ENCODE measurements around the gene ITGB6.
"Not testable (repeated sequence)": the region's sequence is repeated elsewhere in the genome, so short reads cannot be mapped to it uniquely, and the experiment has no call there.

The ITGB6 gene

DNA sequence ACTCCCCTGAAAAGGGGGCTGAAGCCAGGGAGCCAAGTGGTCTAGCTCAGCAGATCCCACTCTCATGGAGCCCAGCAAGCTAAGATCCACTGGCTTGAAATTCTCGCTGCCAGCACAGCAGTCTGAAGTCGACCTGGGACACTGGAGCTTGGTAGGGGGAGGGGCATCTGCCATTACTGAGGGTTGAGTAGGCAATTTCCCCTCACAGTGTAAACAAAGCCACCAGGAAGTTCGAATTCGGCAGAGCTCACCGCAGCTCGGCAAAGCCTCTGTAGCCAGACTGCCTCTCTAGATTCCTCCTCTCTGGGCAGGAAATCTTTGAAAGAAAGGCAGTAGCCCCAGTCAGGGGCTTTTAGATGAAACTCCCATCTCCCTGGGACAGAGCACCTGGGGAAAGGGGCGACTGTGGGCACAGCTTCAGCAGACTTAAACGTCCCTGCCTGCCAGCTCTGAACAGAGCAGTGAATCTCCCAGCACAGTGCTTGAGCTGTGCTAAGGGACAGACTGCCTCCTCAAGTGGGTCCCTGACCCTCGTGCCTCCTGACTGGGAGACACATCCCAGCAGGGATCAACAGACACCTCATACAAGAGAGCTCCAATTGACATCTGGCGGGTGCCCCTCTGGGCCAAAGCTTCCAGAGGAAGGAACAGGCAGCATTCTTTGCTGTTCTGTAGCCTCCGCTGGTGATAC is 18.8 kb downstream of the ITGB6 start:
- peak; percentile 25 for DNase-seq

DNA sequence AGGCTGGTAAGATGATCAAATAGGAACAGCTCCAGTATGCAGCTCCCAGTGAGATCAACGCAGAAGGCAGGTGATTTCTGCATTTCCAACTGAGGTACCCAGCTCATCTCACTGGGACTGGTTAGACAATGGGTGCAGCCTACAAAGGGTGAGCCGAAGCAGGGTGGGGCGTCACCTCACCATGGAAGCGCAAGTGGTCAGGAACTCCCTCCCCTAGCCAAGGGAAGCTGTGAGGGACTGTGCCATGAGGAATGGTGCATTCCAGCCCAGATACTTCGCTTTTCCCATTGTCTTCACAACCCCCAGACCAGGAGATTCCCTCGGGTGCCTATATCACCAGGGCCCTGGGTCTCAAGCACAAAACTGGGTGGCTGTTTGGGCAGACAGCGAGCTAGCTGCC is 19.4 kb downstream of the ITGB6 start:
- not testable (repeated sequence) for DNase-seq

DNA sequence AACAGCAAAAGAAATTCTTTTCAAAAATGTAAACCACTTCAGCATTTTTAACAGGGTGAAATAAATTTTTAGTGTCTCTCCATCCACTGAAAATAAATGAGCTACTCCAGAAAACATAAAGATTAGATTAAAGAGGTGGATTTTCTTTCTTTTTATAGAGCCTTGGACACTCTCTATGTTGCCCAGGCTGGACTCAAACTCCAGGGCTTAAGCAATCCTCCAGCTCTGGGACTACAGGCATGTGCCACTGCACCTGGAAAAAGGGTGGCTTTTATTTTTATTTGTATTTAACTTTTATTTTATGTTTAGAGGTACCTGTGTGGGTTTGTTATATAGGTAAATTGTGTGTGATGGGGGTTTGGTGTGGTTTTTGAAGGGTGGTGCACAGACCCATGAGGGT is 19.9 kb downstream of the ITGB6 start:
- DNase-seq = no peak

DNA sequence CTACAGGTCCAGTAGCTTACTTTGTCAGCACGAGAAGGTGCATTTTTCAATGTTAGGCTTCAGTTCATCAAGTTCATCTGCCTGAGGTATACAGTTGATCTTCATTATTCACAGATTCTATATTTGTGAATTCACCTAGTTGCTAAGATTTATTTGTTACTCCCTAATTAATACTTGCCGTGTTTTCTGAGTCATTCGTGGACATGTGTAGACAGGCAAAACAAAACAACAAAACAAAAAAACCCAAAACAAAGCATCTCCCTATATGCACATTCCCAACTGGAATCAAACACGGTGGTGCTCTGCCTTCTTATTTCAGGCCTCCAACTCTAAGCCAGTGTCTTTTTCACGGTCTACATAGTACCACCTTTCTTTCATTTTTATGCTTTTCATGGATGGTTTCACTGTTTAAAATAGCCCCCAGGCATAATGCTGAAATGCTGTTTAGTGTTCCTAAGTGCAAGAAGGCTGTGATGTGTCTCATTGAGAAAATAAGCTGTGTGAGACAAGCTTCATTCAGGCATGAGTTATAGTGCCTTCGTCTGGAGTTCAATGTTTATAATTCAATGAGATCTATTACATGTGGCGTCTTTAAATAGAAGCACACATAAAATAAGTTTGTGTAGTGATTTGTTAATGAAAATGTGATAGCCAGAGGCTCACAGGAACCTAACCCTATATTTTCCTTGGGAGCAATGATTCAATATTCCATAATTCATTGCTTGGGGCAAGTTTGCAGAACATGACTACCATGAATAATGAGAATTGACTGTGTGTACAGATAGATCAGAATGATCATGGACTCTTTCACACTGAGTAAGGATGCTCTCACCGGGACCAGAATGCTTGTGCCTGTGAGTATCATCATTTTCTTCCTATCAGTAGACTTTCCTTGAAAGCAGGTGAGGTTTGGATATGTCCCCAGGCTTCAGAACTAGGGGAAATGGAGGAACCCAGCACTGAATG is 24.6 kb downstream of the ITGB6 start:
- DNase-seq = no peak

DNA sequence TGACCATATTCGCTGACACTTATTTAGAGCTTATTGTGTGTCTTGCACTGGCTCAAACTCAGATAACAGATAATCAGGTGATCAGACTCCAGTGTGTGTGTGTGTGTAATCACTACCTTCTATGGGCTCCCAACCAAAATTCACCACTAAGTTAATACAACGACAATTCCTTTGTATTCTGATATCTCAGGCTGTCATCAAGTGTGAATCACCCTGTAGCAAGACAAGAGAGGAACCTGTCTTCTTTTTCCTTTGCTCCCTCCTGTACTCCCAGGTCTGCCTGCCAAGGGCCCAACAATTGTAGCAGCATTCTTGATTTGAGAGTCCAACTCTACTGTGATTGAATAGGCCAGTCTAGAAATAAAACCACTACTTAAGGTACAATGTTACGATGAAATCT is 25.8 kb downstream of the ITGB6 start:
- DNase-seq = no peak

DNA sequence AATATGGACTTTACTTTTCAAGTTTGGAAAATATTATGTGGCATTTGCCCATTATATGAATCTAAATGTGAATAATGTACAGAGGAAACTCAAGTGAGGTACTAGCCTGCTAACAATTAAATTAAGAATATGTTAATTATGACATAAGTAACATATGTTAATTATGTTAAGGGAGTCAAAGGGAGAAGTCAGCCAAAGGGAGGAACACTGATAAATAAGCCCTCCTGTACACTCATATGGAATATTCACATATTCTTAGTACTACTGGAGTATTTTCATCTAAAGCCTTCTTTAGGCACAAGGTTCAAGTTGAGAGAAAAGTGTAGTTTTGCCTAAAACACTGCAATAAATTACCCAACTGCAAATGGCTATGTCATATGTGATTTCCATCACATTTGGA is 30.1 kb downstream of the ITGB6 start:
- no peak for DNase-seq

DNA sequence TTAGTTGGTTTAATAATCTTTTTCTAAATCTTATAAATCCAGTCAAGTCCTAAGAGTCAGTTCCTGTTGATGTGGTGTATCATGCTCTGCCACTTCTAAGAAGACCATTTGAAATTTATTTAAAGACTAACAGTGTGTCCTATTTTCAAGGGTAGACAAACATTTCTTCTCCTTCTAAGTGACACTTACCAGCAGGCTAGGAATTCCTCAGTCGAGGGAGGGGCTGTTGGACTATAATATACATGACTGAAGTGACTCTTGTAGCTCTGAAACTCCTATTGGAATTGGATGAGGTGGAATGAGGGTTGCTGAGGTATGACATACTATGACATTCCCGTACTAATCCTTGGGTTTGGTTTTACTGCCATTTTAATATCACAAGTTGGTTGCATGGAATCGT is 30.6 kb downstream of the ITGB6 start:
- no peak for DNase-seq

DNA sequence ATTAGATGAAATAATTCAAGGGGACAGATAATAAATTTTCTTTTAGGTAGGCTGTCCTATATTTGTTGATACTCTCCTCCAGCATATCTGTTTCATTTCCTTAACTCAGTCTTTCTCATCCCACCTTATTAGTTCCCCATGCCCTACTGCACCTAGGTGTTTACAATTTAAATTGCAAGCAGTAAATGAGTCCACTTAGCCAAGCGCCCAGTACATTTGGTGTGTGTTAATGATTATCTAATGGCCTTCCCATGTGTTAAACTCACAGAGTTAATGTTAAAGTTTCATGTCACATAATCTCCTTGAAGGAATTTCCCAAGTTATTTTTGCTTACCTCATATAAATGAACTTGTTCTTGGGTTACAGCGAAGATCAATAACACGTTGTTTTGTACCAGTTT is 31.2 kb downstream of the ITGB6 start:
- DNase-seq = no peak

DNA sequence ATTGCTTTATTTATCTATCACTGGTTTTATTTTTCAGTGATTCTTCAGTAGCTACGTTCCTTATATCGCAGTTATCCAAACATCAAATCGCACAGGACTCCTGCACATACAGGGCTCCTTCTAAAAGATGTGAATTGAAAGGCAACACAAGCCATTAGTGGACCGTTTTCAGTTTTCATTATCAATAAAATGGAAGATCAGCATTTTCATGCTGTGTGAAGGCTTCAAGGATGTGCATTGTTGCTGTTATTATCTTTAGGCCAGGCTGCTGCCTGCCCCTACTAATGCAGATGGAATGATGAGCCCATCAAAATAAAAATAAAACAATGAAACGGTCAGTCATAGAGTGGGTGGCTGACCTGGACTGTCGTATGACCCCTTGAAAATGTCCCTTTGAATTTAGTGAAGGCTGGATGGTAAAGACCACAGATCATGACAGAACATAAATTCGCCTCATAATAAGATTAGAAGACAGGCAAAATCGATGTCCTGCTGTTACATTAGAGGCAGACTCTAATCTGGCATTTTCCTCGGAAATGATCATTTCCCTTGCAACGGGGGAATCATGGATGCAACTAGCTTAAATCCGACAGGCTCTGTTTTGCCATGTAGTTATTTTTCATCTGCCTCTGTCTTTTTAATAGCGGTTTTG is 32.9 kb downstream of the ITGB6 start:
- no peak for DNase-seq

DNA sequence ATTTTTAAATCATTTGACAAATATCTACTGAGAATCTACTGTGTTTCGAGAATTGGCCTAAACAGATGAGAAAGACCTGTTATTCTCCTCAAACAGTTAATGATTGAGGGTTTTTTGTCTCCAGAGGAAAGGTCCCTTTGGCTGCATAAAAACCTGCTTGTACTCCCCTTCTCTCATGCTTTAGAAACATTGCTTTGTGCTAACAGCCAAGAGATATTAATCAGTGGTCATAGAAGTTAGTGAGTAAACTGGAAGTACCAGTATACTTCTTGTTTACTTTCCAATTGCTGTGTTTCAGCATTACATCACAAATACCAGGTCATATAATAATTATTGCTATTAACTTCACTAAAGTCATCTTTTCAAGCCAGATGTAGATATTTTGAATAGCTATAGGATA is 34.1 kb downstream of the ITGB6 start:
- no peak for DNase-seq

DNA sequence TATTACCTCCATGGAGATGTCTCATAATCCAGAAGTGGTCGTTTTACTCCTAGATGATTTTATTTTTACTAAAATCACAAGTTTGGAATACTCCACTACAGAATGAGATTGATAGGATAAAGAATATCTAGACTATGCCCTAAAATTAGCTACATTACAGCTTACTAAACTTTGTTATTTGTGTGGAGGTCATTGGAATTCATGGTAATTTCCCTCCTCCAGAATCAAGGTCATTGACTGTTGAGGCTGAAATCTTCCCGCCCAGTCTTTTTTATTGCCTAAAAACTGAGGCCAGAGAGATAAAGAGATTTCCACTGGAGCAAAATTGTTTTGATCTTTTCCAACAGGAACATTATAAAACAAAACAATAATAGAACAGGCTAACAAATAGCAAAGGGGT is 35.0 kb downstream of the ITGB6 start:
- DNase-seq = no peak

DNA sequence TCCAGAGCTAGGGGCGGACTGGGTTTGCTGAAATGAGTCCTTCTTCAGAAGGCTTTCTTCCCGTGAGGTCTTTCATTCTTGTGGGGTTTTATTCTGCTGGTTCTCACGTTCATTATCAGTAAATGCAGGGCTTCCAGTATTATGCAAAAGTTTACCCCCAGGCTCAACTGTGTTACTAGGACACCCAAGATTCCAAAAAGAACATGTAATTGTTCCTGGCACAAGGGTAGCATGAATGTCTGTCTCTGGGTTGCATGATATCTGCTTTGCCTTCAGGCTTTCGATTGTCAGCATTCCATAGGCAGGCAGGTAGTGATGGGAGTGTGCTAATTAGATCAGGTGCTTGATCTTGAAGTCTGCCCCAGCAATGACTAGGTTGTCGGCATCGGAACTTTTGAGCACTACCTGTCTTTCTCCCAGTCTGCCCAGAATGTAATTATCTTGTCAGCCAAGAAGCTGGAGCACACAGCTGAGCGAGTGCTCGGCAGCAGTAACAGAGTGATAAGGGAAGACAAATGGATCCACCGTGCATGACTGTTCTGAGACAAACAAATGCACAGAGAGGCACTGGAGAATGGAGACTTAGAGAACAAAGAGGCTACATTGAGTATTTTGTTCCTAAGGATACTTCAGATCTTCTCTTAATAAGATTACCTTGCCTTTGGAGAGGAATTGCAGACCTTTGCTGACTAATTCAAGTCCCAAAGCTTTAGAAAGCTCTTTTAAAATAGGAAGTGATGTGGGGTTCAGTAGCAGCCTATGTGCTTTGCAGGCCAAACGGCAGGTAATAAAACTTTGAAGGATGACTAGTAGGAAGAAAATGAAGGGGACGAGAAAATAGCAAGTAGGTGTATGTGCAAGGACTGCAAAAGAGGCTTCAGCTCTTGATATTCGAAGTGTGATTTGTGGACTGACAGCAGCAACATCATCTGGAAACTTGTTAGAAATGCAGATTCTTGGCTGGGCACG is 41.9 kb downstream of the ITGB6 start:
- no peak for DNase-seq

DNA sequence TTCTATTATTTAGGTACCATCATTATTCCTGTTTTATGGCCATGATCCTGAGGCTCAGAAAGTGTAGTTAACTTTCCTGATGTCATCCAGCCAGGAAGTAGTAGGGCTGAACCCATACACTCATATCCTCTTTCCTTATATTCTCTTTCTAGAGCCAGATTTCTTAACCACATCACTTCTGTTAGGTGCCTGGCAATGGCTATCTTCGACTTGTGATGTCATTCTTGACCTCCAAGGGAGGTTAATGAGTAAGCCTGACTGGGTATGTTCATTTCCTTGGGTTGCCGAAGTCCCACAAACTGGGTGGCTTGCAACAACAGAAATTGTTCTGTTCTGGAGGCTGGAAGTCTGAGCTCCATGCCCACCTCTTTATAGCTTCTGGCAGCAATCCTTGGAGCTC is 43.4 kb downstream of the ITGB6 start:
- DNase-seq = no peak

DNA sequence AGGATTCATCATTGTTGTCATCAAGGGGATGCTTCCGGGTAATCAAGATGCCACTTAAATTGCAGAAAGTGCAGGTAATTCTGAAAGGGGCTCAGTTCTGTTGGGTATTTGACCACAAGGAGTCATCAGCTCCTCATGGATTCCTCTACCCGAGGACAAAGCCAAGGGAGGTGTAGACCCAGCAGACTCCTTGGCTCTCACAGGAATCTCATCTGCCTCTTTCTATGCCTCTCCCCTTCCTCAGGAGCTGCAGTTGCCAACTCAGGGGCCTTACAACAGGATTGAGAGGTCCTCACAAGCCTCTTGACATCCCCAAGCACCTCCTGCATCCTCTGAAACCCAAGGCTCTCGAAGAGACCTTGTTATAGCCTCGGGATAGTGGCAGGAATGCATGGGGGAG is 44.0 kb downstream of the ITGB6 start:
- no peak for DNase-seq

DNA sequence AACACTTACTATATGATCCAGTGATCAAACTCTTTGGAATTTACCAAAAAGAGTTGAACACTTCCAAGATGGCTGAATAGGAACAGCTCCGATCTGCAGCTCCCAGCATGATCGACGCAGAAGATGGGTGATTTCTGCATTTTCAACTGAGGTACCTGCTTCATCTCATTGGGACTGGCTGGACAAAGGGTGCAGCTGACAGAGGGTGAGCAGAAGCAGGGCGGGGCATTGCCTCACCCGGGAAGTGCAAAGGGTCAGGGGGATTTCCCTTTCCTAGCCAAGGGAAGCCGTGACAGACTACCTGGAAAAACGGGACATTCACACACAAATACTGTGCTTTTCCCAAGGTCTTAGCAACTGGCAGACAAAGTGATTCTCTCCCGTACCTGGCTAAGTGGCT is 51.7 kb downstream of the ITGB6 start:
- DNase-seq = not testable (repeated sequence)

DNA sequence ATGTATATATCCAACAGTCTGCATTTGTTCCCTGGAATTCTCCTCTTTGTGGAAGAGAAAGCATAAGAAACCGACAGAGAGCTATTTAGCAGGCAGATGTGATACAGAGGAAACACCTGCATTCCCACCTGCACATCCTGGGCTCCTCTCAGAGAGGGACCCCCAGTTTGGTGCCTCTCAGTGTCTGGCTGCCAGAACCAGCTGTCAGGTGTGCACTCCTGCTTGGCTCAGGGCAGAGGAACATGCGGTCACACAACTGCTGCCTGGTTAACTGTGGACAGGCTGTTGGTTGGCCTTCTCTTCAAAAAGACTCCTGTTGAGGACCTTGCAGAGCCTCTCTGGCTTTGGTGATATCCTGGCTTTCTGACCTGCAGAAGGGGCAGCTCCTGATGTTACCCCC is 54.6 kb downstream of the ITGB6 start:
- DNase-seq = no peak

DNA sequence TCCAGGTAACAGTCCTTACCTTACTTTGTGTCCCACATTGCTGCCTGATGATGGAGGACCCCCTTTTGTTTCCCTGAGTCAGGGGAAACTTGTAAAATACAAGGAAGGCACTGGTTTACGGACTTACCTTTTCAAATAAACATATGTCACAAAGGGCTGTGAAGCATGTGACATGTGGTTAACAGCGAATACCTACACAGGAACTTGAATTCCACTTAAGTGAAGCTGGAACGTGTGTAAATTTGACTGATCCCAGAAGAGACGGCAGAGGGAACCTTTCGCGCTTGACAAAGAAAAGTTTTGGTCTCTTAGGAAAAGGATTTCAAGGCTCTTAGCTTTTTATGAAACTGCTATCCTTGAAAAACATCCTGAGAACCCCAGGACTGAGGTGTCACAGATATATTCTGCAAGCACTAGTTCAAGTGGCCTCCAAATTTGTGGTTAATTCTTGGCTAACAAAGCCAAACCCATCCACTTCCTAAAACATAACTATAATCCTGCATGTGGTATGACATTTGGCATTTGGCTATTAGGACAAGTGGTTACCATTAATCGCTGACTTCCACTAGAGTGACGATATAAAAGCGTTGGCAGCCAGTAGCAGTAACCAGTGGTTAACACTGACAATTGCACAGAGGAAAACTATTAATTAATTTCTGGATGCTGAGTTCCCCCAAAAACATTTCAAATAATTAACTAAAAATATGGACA is 55.6 kb downstream of the ITGB6 start:
- no peak for DNase-seq

DNA sequence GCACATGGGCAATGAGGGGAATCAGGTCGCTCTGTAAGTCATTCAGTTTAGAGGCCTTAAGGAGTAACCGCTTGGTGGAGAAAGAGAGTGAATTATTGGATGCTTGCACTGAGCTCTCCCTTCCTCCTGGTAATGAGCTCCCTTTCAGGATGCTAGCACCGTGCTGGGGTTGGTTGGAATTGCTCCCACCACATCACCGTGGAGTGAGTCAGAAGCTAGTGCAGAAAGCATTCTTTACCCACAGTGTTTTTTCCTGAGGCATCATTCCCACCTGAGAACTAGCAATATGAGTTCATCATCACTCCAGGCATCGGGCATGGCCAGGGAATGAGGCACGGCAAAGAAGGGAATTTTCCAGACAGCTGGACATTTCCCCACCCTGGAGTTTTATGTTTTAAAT is 57.6 kb downstream of the ITGB6 start:
- DNase-seq = no peak

DNA sequence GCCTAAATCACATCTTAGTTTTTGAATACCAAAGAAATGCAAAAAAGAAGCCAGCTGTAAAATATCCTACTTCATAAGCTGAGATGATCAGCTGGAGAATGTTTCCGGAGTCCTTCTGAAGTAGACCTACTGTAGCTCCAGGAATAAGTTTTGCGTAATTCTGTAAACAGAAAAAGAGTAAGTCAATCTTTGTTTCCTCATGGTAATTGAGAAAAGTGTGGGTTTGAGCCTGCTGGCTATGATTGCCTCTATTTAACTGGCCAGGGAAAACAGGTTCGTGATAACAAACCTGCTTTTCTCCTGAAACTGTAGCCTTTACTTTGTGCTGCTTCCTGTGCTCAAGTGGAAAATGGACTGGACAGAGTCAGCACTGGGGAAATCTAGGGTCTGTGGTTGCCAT is 58.2 kb downstream of the ITGB6 start:
- no peak for DNase-seq

DNA sequence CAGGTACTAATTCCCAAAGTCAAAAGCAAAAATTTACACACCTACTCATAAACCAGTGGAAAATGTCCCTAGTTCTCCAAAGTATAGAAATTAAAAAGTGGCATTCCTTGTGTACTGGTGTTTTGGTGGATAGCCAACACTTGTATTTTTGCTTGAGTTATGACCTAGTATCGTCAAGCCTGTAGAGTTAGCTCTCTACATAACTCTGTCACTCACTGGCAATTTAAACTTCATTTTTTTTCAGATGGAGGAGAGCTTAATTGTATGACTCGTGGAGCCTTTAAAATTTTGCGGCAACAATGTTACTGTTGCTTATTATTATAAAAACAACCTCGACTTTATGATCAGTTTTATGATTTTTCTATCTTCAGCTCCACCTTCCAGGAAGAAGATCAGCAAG is 58.7 kb downstream of the ITGB6 start:
- DNase-seq = no peak

DNA sequence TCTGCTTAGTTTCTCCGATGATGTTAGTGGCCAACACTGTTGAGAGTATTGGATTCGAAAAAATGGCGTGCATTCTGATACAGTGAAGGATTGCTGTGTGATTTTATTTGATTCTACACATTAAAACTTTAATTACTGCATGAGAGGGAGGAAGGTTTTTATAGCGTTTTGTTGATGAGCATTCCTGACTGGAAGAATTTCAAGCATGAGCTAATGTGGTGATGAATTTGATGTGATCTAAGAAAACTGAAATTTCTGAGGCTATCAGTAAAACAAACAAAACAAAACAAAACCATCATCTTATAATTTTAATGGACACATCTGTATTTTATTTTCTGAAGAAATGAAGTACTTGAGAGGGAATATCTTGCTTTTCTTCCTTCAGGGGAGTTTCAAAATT is 59.6 kb downstream of the ITGB6 start:
- no peak for DNase-seq

DNA sequence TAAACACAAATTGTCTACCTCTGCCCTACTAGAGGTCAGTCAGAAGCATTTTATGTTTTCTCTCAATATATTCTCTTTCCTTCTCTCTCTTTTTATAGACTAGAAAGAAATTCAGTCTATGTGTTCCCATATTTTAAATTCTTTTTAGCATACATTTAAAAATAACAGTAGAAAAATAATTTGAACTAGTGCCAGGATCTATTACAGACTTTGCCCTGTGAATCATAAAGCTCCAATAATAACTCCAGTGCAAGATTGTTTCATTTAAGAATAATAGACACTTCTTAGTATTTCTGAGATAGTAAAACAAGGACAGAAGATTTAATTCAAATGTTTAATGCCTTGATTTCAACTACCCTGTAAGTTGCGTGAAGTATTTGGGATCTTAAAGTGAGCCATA is 60.1 kb downstream of the ITGB6 start:
- no peak for DNase-seq

Data from CD4-positive, alpha-beta T cell treated with Interleukin-17A for 1 hour (primary cell).